GM06990 (cell line): ENCODE results near the gene ABI3BP.

Source experiments
- DNase-seq: peaks from one replicate; pipeline ENCODE4 v3.0.0-alpha.2; 2011; ENCODE audit not compliant: insufficient read length; ENCODE audit errors: extremely low read depth
- H3K27me3 ChIP-seq: replicated peaks from 2 replicates; pipeline ENCODE4 v1.6.0; 2011; ENCODE audit warnings: low read length; ENCODE audit not compliant: control insufficient read depth, insufficient read depth
- H3K36me3 ChIP-seq: 2 replicates; pipeline ENCODE4 v1.5.1; 2011; ENCODE audit warnings: low read length; ENCODE audit not compliant: control insufficient read depth, insufficient read depth
- H3K4me3 ChIP-seq: replicated peaks from 2 replicates; pipeline ENCODE4 v1.5.1; 2011; ENCODE audit warnings: low read depth, mild to moderate bottlenecking, control low read depth, low read length
- TF ChIP-seq, protein P1 (sequence below): IDR thresholded peaks from 2 replicates; pipeline ENCODE4 v1.5.1; 2011; ENCODE audit warnings: low read length, control low read depth, mild to moderate bottlenecking, inconsistent platforms; ENCODE audit not compliant: insufficient read depth, poor library complexity, severe bottlenecking

ABI3BP gene

DNA sequence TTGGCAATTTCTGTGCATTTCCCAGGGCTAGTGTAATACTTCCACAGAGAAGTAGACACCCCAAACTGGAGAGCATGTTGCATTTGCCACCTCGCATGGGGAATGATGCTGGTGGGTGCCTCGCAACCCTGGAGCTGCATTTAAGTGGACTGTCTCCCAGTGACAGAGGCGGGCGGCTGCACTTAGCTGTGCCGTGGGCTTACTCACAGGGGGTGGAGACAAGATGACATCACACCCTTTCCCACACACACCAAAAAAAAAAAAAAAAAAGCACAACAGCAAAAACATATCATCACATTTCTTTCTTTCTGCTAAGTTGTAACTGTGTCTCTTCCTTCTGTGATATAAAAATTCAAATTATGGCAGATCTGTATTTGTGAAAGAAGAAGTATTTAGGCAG is at the start of gene ABI3BP:
ABI3BP (minus strand) TSS at position 113 of the 400 bp plus-strand sequence; CDS start at position 76, 37 bp downstream.
- no peak for DNase-seq
- no peaks in the 10 kb centered on the region for H3K36me3 ChIP-seq
- H3K4me3 ChIP-seq = no peak within 1 kb of the TSS
- no peaks in the 10 kb centered on the region; the same call in 1 of the 2 replicates for H3K27me3 ChIP-seq
- TF ChIP-seq, protein P1, sequence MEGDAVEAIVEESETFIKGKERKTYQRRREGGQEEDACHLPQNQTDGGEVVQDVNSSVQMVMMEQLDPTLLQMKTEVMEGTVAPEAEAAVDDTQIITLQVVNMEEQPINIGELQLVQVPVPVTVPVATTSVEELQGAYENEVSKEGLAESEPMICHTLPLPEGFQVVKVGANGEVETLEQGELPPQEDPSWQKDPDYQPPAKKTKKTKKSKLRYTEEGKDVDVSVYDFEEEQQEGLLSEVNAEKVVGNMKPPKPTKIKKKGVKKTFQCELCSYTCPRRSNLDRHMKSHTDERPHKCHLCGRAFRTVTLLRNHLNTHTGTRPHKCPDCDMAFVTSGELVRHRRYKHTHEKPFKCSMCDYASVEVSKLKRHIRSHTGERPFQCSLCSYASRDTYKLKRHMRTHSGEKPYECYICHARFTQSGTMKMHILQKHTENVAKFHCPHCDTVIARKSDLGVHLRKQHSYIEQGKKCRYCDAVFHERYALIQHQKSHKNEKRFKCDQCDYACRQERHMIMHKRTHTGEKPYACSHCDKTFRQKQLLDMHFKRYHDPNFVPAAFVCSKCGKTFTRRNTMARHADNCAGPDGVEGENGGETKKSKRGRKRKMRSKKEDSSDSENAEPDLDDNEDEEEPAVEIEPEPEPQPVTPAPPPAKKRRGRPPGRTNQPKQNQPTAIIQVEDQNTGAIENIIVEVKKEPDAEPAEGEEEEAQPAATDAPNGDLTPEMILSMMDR = no peak

- no peaks in the 10 kb centered on the region for H3K36me3 ChIP-seq
- TF ChIP-seq, protein P1 = no peak
- DNase-seq = no peak
These were observed 46.1 kb upstream of the ABI3BP start for GRCh38 chr3:101039285-101039684.

GRCh38 chr3:101038880-101039279 is 45.7 kb upstream of the ABI3BP start:
- TF ChIP-seq, protein P1 = no peak
- DNase-seq = no peak
- H3K27me3 ChIP-seq = no peaks in the 10 kb centered on the region
- no peaks in the 10 kb centered on the region for H3K36me3 ChIP-seq
- H3K4me3 ChIP-seq = no peak overlapping the region

More at GRCh38 chr3:101039285-101039684, 46.1 kb upstream of the ABI3BP start:
- Histone ChIP-seq H3K27me3 (no peaks in the 10 kb centered on the region), H3K4me3 (no peak overlapping the region)

- Histone ChIP-seq H3K4me3 (no peak overlapping the region), H3K36me3 (no peaks in the 10 kb centered on the region), H3K27me3 (no peaks in the 10 kb centered on the region)
- TF ChIP-seq, protein P1 = no peak
- no peak for DNase-seq
These were observed 45.2 kb upstream of the ABI3BP start for GRCh38 chr3:101038393-101038792.

DNA sequence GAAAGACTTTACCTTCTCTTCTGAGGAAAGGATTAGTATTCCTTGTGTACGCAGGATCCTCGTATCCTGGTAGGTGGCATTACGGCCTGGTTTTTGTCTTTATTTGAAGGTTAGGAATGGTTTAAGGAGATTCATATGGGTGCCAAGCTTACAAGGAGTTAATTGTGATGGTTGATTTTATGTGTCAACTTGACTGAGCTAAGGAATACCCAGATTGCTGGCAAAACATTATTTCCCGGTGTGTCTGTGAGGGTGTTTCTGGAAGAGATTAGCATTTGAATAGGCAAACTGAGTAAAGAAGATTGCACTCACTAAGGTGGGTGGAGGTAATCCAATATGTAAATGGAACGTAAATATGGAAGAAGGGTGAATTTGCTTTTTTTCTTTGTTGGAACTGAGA is 44.4 kb upstream of the ABI3BP start:
- H3K36me3 ChIP-seq = no peaks in the 10 kb centered on the region
- no peak for DNase-seq

More for the DNA sequence above, 44.4 kb upstream of the ABI3BP start:
- no peaks in the 10 kb centered on the region for H3K27me3 ChIP-seq
- no peak overlapping the region for H3K4me3 ChIP-seq
- TF ChIP-seq, protein P1 = no peak
